HL-60 (cell line): Measurements from ENCODE around the gene MORC3.
"Not testable (repeated sequence)": the region's sequence is repeated elsewhere in the genome, so short reads cannot be mapped to it uniquely, and the experiment has no call there.

ENCODE experiments used
- DNase-seq, 2 experiments: peaks; one replicate each; pipeline ENCODE4 v3.0.0-alpha.2; 2010 to 2020; ENCODE audit warnings: low read depth in 1 of 2, low spot score in 1 of 2
- H3K27ac ChIP-seq: fragments of 250-450 bp; sonication (Bioruptor Pico); replicated peaks from 2 replicates; pipeline ENCODE4 v1.5.1; 2020; ENCODE audit warnings: mild to moderate bottlenecking, moderate library complexity
- H3K27me3 ChIP-seq: fragments of 250-450 bp; sonication (Bioruptor Pico); 2 replicates; pipeline ENCODE4 v1.5.1; 2021; ENCODE audit warnings: mild to moderate bottlenecking, moderate library complexity; ENCODE audit not compliant: insufficient read depth, poor library complexity, severe bottlenecking
- H3K4me3 ChIP-seq: replicated peaks from 2 replicates; pipeline ENCODE4 v1.5.1; 2011; ENCODE audit warnings: mild to moderate bottlenecking, control low read depth, low read length; ENCODE audit not compliant: insufficient read depth
- CTCF ChIP-seq: IDR thresholded peaks from one replicate; pipeline ENCODE4 v1.5.1; 2011; ENCODE audit warnings: low read length, control low read depth, inconsistent platforms; ENCODE audit not compliant: insufficient read depth
- GABPA ChIP-seq: IDR thresholded peaks from 2 replicates; pipeline ENCODE4 v1.6.1; 2012; ENCODE audit warnings: low read depth
- POLR2AphosphoS5 ChIP-seq: IDR thresholded peaks from 2 replicates; pipeline ENCODE4 v1.6.1; 2012; ENCODE audit warnings: low read depth
- REST ChIP-seq: IDR thresholded peaks from 2 replicates; pipeline ENCODE4 v1.6.1; 2012; ENCODE audit warnings: low read depth; ENCODE audit not compliant: insufficient replicate concordance
- SPI1 ChIP-seq: IDR thresholded peaks from 2 replicates; pipeline ENCODE4 v1.6.1; 2012; ENCODE audit warnings: low read depth, mild to moderate bottlenecking, borderline replicate concordance

MORC3 gene

GRCh38 chr21:36316872-36317484 is 3.0 kb upstream of the MORC3 start:
- H3K4me3 ChIP-seq = no peak overlapping the region
- TF ChIP-seq SPI1 = no peak
- no peak for TF ChIP-seq CTCF
- TF ChIP-seq REST = no peak
- no peak for TF ChIP-seq GABPA
- TF ChIP-seq POLR2AphosphoS5 = no peak
- H3K27ac ChIP-seq = no peak overlapping the region
- DNase-seq = no peak
- no peaks in the 10 kb centered on the region for H3K27me3 ChIP-seq

- H3K27ac ChIP-seq = peak overlapping the region; percentile 90
- not testable (repeated sequence) for DNase-seq, H3K27me3 ChIP-seq
- H3K4me3 ChIP-seq = peak overlapping the region; percentile 56
These were observed 611 bp upstream of the MORC3 start for GRCh38 chr21:36319406-36319766.

- peak; percentile 41 to 52 for DNase-seq
- Histone ChIP-seq H3K4me3 (peak overlapping the region; percentile 56), H3K27ac (peak overlapping the region; percentile 90), H3K27me3 (no peaks in the 10 kb centered on the region)
- TF ChIP-seq GABPA = no peak
- no peak for TF ChIP-seq SPI1
- TF ChIP-seq CTCF = no peak
- peak; percentile 47 for TF ChIP-seq POLR2AphosphoS5
These were observed 676 bp downstream of the MORC3 start for GRCh38 chr21:36320421-36321324.

- Histone ChIP-seq H3K4me3 (peak overlapping the region; percentile 56), H3K27me3 (no peaks in the 10 kb centered on the region), H3K27ac (peak overlapping the region; percentile 90)
- DNase-seq = peak in 1 of 2 experiments; percentile 49
- peak; percentile 63; the same call in 1 of the 2 replicates for TF ChIP-seq SPI1
- no peak for TF ChIP-seq CTCF
- no peak for TF ChIP-seq GABPA
- no peak for TF ChIP-seq POLR2AphosphoS5
- TF ChIP-seq REST = no peak
These were observed 1.5 kb downstream of the MORC3 start for GRCh38 chr21:36321325-36322082.
